Mesenchymal stem cell (in vitro differentiated cells and primary cell): ENCODE data around the gene TMEM263.

Source experiments
- DNase-seq: peaks from one replicate; pipeline ENCODE4 v3.0.0-alpha.2; 2013
- H2AFZ ChIP-seq: one replicate; pipeline ENCODE4 v1.6.1; 2013; ENCODE audit warnings: low read depth, mild to moderate bottlenecking, control low read depth, inconsistent platforms, low read length, moderate library complexity
- H2AK5ac ChIP-seq: 2 replicates; pipeline ENCODE4 v1.6.1; 2013; ENCODE audit warnings: low read length, moderate library complexity, mild to moderate bottlenecking, inconsistent platforms; ENCODE audit not compliant: severe bottlenecking
- H2BK120ac ChIP-seq: one replicate; pipeline ENCODE4 v1.6.1; 2013; ENCODE audit warnings: low read depth, mild to moderate bottlenecking, inconsistent platforms, low read length, moderate library complexity
- H2BK12ac ChIP-seq, 2 experiments: one replicate each; pipeline ENCODE4 v1.6.1; 2013; ENCODE audit warnings: inconsistent platforms in 2 of 2, low read length in 2 of 2, mild to moderate bottlenecking in 2 of 2, moderate library complexity in 2 of 2, control low read depth in 1 of 2
- H2BK15ac ChIP-seq: one replicate; pipeline ENCODE4 v1.6.1; 2013; ENCODE audit warnings: mild to moderate bottlenecking, low read depth, inconsistent platforms; ENCODE audit not compliant: poor library complexity, severe bottlenecking
- H2BK5ac ChIP-seq: 2 replicates; pipeline ENCODE4 v1.6.1; 2013; ENCODE audit warnings: low read depth, mild to moderate bottlenecking, low read length, control low read depth, inconsistent platforms; ENCODE audit not compliant: poor library complexity, severe bottlenecking
- H3K14ac ChIP-seq, 2 experiments: one replicate each; pipeline ENCODE4 v1.6.1; 2013; ENCODE audit warnings: inconsistent platforms in 2 of 2, low read length in 2 of 2, control low read depth in 1 of 2, mild to moderate bottlenecking in 1 of 2, moderate library complexity in 1 of 2
- H3K18ac ChIP-seq, 2 experiments: one replicate each; pipeline ENCODE4 v1.6.1; 2013; ENCODE audit warnings: inconsistent platforms in 2 of 2, low read length in 2 of 2, control low read depth in 1 of 2, low read depth in 1 of 2, mild to moderate bottlenecking in 1 of 2
- H3K23ac ChIP-seq, 2 experiments: one replicate each; pipeline ENCODE4 v1.6.1; 2013; ENCODE audit warnings: inconsistent platforms in 2 of 2, low read length in 2 of 2, mild to moderate bottlenecking in 2 of 2, moderate library complexity in 2 of 2, control low read depth in 1 of 2
- H3K27ac ChIP-seq: 2 replicates; pipeline ENCODE4 v1.5.1; 2013; ENCODE audit warnings: mild to moderate bottlenecking, moderate library complexity, low read length, control low read depth, inconsistent platforms; ENCODE audit not compliant: poor library complexity, severe bottlenecking
- H3K27me3 ChIP-seq, 2 experiments: 2 replicates each; pipeline versions ENCODE4 v1.6.1 to v1.7.0; 2013; ENCODE audit warnings: low read length in 2 of 2, mild to moderate bottlenecking in 2 of 2, moderate library complexity in 2 of 2, control low read depth in 1 of 2, inconsistent platforms in 1 of 2; ENCODE audit not compliant: control insufficient read depth in 1 of 2, insufficient read depth in 1 of 2
- H3K36me3 ChIP-seq, 2 experiments: 2 replicates each; pipeline versions ENCODE4 v1.6.1 to v1.7.0; 2013; ENCODE audit warnings: low read length in 2 of 2, control low read depth in 1 of 2, inconsistent platforms in 1 of 2, low read depth in 1 of 2, mild to moderate bottlenecking in 1 of 2; ENCODE audit not compliant: insufficient read depth in 2 of 2, control insufficient read depth in 1 of 2
- H3K4ac ChIP-seq, 2 experiments: one replicate each; pipeline ENCODE4 v1.6.1; 2013; ENCODE audit warnings: inconsistent platforms in 2 of 2, low read length in 2 of 2, mild to moderate bottlenecking in 2 of 2, moderate library complexity in 2 of 2, control low read depth in 1 of 2, low read depth in 1 of 2
- H3K4me1 ChIP-seq: 2 replicates; pipeline ENCODE4 v1.6.1; 2013; ENCODE audit warnings: low read depth, low read length, control low read depth; ENCODE audit not compliant: control insufficient read depth, insufficient read depth
- H3K4me2 ChIP-seq: 2 replicates; pipeline ENCODE4 v1.6.1; 2013; ENCODE audit warnings: low read length, mild to moderate bottlenecking, inconsistent platforms; ENCODE audit not compliant: poor library complexity, severe bottlenecking
- H3K4me3 ChIP-seq, 2 experiments: 2 replicates each; pipeline versions ENCODE4 v1.5.1 to v1.7.0; 2013; ENCODE audit warnings: low read length in 2 of 2, mild to moderate bottlenecking in 2 of 2, control low read depth in 1 of 2, low read depth in 1 of 2; ENCODE audit not compliant: insufficient read depth in 1 of 2
- H3K79me1 ChIP-seq: replicated peaks from 2 replicates; pipeline ENCODE4 v1.6.1; 2013; ENCODE audit warnings: mild to moderate bottlenecking, control low read depth, low read length, inconsistent platforms; ENCODE audit not compliant: poor library complexity, severe bottlenecking
- H3K9ac ChIP-seq: 2 replicates; pipeline ENCODE4 v1.7.0; 2013; ENCODE audit warnings: mild to moderate bottlenecking, low read length, moderate library complexity
- H3K9me3 ChIP-seq: 2 replicates; pipeline ENCODE4 v1.7.0; 2013; ENCODE audit warnings: mild to moderate bottlenecking, low read length; ENCODE audit not compliant: control insufficient read depth
- H4K8ac ChIP-seq: one replicate; pipeline ENCODE4 v1.6.1; 2013; ENCODE audit warnings: inconsistent platforms, mild to moderate bottlenecking, low read length, moderate library complexity
- H4K91ac ChIP-seq: one replicate; pipeline ENCODE4 v1.6.1; 2013; ENCODE audit warnings: mild to moderate bottlenecking, low read length, inconsistent platforms
- WGBS: methylation state at CpG from one replicate; pipeline ENCODE4 v1.1.7; 2013; ENCODE audit warnings: mixed read lengths; 5-methylcytosine and 5-hydroxymethylcytosine counted together

The TMEM263 gene

DNA sequence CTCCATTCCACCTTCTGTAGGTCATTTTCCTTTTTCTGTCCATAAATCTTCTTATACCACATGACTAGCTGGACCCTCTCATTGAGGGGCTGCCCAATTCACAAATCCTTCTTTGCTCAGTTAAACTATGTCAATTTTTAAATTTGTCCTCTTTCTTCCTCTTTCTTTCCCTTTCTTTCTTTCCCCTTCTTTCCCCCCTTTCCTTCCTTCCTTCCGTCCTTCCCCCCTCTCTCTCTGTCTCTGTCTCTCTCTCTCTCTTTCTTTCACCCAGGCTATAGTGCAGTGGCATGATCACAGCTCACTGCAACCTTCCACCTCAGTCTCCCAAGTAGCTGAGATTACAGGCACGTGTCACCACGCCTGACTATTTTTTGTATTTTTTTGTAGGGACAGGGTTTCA lies 47.1 kb upstream of the TMEM263 start:
- WGBS, result 93% methylated on average over 3 of the region's 3 CpGs
- Histone ChIP-seq H3K4me1 (peaks cover 2% of the 10 kb centered on the region), H3K14ac (no peak overlapping the region), H3K9me3 (no peaks in the 10 kb centered on the region), H2BK5ac (no peak overlapping the region), H3K79me1 (no peaks in the 10 kb centered on the region), H3K27ac (no peak overlapping the region), H3K9ac (no peak overlapping the region), H3K4me3 (no peak overlapping the region), H3K4ac (no peak overlapping the region), H2AK5ac (no peak overlapping the region), H2BK15ac (no peak overlapping the region), H3K27me3 (peaks cover 5 to 26% of the 10 kb centered on the region in 2 experiments), H3K36me3 (no peaks in the 10 kb centered on the region), H4K8ac (no peak overlapping the region), H2AFZ (no peak overlapping the region), H2BK120ac (no peak overlapping the region), H3K18ac (no peak overlapping the region), H4K91ac (no peak overlapping the region), H3K23ac (no peak overlapping the region), H2BK12ac (no peak overlapping the region), H3K4me2 (no peak overlapping the region)
- no peak for DNase-seq

DNA sequence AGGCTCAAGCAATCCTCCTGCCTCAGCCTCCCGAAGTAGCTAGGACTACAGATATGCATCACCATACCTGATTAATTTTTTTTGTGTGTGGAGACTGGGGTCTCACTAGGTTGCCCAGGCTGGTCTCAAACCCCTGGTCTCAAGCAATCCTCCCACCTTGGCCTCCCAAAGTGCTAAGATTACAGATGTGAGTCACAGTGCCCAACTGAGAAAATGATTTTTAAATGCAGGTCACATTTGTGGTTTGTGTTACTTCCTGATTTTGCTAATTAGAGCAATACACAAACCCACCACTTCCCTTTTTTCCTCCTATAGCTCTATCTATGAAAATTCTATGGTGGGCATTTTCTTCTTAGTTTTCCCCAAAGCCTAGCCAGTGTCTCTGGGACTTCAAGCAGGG lies 45.5 kb upstream of the TMEM263 start:
- Histone ChIP-seq H3K27me3 (peaks cover 5 to 23% of the 10 kb centered on the region in 2 experiments), H3K4ac (no peak overlapping the region), H3K79me1 (no peaks in the 10 kb centered on the region), H2BK15ac (no peak overlapping the region), H2BK120ac (no peak overlapping the region), H2BK5ac (no peak overlapping the region), H3K18ac (no peak overlapping the region), H3K14ac (no peak overlapping the region), H3K36me3 (no peaks in the 10 kb centered on the region), H3K23ac (no peak overlapping the region), H3K4me1 (no peaks in the 10 kb centered on the region), H3K27ac (no peak overlapping the region), H3K9ac (no peak overlapping the region), H2AFZ (no peak overlapping the region), H3K4me2 (no peak overlapping the region), H2BK12ac (no peak overlapping the region), H4K8ac (no peak overlapping the region), H3K9me3 (no peaks in the 10 kb centered on the region), H2AK5ac (no peak overlapping the region), H3K4me3 (no peak overlapping the region), H4K91ac (no peak overlapping the region)
- WGBS, result 100% methylated on average over 1 of the region's 1 CpG
- DNase-seq, result no peak

GRCh38 chr12:106911581-106911980 lies 44.1 kb upstream of the TMEM263 start:
- H3K23ac ChIP-seq, result no peak overlapping the region
- WGBS, result 84% methylated on average over 6 of the region's 6 CpGs
- H2AFZ ChIP-seq, result no peak overlapping the region
- no peak overlapping the region for H3K27ac ChIP-seq
- H3K14ac ChIP-seq, result no peak overlapping the region
- H4K8ac ChIP-seq, result no peak overlapping the region
- no peak overlapping the region for H3K4ac ChIP-seq
- H4K91ac ChIP-seq, result no peak overlapping the region
- no peak overlapping the region for H2AK5ac ChIP-seq
- no peak overlapping the region for H2BK12ac ChIP-seq
- H3K27me3 ChIP-seq, result peaks cover 5 to 20% of the 10 kb centered on the region in 2 experiments
- no peaks in the 10 kb centered on the region for H3K9me3 ChIP-seq
- H3K79me1 ChIP-seq, result no peaks in the 10 kb centered on the region
- no peaks in the 10 kb centered on the region for H3K36me3 ChIP-seq
- H3K4me3 ChIP-seq, result no peak overlapping the region
- no peaks in the 10 kb centered on the region for H3K4me1 ChIP-seq
- H3K4me2 ChIP-seq, result no peak overlapping the region
- no peak for DNase-seq
- no peak overlapping the region for H2BK5ac ChIP-seq
- no peak overlapping the region for H3K9ac ChIP-seq
- no peak overlapping the region for H3K18ac ChIP-seq
- no peak overlapping the region for H2BK15ac ChIP-seq
- no peak overlapping the region for H2BK120ac ChIP-seq

DNA sequence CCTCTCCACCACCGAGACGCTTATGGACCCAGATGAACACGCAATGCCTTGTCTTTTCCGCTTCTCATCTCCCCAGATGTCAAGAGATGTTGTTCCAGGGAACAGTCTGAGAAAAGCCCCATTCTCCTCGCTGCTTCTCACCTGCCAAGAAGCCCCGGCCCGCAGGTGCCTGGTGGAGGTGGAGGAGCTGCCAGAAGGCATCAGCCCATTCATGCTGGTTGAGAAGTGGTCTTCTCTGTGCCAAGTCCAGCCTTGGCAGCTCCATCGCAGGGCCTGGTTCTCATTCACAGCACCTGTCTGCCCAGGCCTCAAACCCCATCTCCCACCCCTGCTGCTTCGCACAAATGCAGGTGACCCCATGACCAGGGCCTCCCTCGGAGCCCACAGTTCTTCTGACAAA lies 42.3 kb upstream of the TMEM263 start:
- Histone ChIP-seq H2AFZ (no peak overlapping the region), H3K9me3 (no peaks in the 10 kb centered on the region), H3K14ac (no peak overlapping the region), H3K18ac (no peak overlapping the region), H3K27ac (no peak overlapping the region), H3K23ac (no peak overlapping the region), H3K4me1 (no peaks in the 10 kb centered on the region), H3K4me2 (no peak overlapping the region), H2BK15ac (no peak overlapping the region), H2BK5ac (no peak overlapping the region), H3K4me3 (no peak overlapping the region), H2BK120ac (no peak overlapping the region), H3K9ac (no peak overlapping the region), H4K8ac (no peak overlapping the region), H3K36me3 (no peaks in the 10 kb centered on the region), H3K27me3 (peaks cover 0 to 10% of the 10 kb centered on the region in 2 experiments), H4K91ac (no peak overlapping the region), H3K79me1 (no peaks in the 10 kb centered on the region), H3K4ac (no peak overlapping the region), H2BK12ac (no peak overlapping the region), H2AK5ac (no peak overlapping the region)
- DNase-seq, result no peak
- WGBS, result 98% methylated on average over 10 of the region's 10 CpGs
